ENCODE measurements around the gene NR3C2.

Gene NR3C2

GRCh38 chr4:148435654-148436406, 6.4 kb downstream of the NR3C2 start:
- in situ Hi-C loops (cut with HindIII; ENCODE audit: low sequenced_read_pairs) = no loop called here

GRCh38 chr4:148434075-148434773, 8.0 kb downstream of the NR3C2 start:
- in situ Hi-C loops (cut with HindIII; ENCODE audit: low sequenced_read_pairs) = no loop called here

- in situ Hi-C loops (cut with HindIII; ENCODE audit: low sequenced_read_pairs) = no loop called here
These were observed 10.8 kb downstream of the NR3C2 start for GRCh38 chr4:148431401-148431800.

- in situ Hi-C loops (cut with HindIII; ENCODE audit: low sequenced_read_pairs) = no loop called here
These were observed 11.4 kb downstream of the NR3C2 start for GRCh38 chr4:148430854-148431253.

DNA sequence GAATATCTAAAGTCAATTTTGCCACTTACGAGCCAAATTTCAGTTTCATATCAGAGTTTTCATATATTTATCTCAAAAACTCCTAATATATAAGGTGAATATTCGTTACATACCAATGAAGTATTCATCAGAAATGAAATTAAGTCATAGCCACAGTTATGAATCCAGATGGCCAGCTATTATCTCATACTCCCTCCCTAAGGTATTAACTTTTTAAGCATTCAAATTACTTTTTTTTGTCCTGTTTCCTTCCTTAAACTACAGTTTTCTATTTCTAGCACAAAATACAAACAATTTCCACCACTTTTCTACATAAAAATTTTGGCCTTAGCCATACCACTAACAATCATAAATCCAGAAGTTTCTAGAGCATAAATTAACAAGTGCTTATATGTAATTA, 13.0 kb downstream of the NR3C2 start:
- in situ Hi-C loops (cut with HindIII; ENCODE audit: low sequenced_read_pairs) = no loop called here

DNA sequence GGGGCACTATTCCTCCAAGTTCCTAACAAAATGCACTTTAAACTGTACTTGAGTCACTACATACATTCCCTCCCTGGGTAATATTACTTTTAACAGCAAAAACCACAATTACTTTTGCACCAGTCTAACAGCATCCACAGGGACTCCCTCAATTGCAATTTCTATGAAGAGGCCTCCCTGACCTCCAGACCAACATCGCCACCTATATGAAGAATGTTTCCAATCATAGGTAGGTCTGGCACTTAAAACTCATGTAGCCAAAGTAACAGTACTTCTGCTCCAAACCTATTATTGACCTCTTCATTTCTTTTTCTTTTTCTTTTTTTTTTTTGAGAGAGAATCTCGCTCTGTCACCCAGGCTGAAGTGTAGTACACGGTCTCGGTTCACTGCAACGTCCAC, 15.6 kb downstream of the NR3C2 start:
- in situ Hi-C loops (cut with HindIII; ENCODE audit: low sequenced_read_pairs) = no loop called here

DNA sequence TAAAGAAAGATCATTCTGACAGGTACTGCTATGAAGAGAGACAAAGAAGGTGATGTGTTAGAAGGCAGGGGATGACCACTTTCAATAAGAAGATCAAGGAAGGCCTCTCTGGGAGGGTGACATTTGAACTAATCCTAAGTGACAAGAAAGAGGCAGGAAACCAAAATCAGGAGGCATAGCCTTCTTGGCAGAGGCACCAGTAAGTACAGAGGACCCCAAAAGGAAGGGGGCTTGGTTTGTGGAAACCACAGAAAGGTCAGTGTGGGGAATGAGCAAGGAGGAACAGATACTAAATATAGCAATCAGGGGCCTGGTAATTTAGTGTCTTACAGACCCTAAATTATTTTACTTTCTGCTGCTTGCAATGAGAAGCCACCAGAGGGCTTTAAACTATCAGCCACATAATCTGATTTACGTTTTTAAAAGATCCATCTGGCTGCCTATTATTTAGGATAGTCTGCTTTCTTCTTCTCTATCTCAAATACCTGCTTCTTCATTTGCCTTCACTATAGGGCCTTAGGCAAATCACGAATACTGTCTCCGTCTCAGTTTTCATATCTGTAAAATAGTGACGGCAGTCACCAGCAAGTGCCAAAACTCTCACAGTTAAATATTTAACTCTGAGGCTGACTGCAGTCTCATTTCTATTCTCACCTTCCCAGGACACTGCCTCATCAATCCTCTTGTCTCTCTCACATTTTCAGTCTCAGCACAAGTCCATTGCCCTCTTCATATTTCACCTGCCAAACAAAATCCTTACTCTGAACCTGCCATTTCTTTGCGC, 16.7 kb downstream of the NR3C2 start:
- in situ Hi-C loops (cut with HindIII; ENCODE audit: low sequenced_read_pairs) = no loop called here

GRCh38 chr4:148420397-148420796, 21.8 kb downstream of the NR3C2 start:
- in situ Hi-C loops (cut with HindIII; ENCODE audit: low sequenced_read_pairs) = no loop called here

GRCh38 chr4:148415500-148415899, 26.7 kb downstream of the NR3C2 start:
- in situ Hi-C loops (cut with HindIII; ENCODE audit: low sequenced_read_pairs) = no loop called here

GRCh38 chr4:148412460-148412994, 29.7 kb downstream of the NR3C2 start:
- in situ Hi-C loops (cut with HindIII; ENCODE audit: low sequenced_read_pairs) = no loop called here

GRCh38 chr4:148405161-148405893, 36.9 kb downstream of the NR3C2 start:
- in situ Hi-C loops (cut with HindIII; ENCODE audit: low sequenced_read_pairs) = no loop called here

DNA sequence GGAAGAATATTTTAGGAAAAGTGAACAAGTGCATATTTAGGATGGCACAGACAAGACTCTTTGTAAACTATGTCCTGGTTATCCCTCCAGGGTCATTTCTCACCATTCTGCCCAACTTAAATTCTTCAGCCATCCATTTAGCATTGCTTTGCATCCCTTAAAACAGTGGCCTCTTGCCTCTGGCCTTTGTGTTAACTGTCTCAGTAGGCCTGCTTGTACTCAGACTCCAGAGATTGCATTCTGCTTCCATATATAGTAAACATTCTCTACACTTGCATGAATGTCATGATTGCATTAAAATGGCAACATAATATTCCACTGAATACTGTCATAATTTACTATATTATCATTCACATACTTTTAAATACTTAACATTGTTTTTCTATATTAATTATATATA, 43.2 kb downstream of the NR3C2 start:
- in situ Hi-C loops (cut with HindIII; ENCODE audit: low sequenced_read_pairs) = no loop called here

GRCh38 chr4:148397771-148398170, 44.4 kb downstream of the NR3C2 start:
- in situ Hi-C loops (cut with HindIII; ENCODE audit: low sequenced_read_pairs) = no loop called here

DNA sequence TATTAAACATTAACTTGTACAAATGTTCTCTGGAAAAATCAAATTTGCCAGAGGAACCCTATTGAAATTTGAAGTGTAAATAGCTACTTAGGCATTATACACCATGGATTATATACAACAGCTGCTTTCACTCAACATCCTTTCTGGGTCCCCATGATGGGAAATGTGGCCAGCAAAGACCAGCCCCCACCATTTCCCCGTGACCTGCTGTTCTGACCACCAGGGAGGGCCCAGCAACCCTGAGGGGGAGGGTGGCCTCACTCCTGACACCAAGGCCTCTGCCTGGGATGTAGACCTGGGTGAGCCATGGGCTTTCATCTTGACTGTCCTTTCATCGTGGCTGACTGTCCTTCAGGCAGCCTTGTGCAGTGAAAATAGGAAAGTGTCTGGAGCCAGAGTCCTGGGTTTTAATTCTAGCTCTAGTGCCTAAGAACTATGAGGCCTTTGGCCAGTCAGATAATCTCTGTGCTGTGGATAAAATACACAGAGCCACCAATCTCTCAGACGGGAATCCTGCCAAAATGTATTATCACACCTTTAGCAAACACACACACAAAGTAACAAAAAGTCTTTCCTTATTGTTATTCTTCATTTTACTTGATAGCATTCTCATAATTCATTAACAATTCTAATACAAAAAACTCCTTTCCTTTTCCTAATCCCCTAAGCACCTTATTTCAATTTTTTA, 45.1 kb downstream of the NR3C2 start:
- in situ Hi-C loops (cut with HindIII; ENCODE audit: low sequenced_read_pairs) = no loop called here

- in situ Hi-C loops (cut with HindIII; ENCODE audit: low sequenced_read_pairs) = no loop called here
These were observed 46.4 kb downstream of the NR3C2 start for GRCh38 chr4:148395771-148396170.

- in situ Hi-C loops (cut with HindIII; ENCODE audit: low sequenced_read_pairs) = no loop called here
These were observed 51.2 kb downstream of the NR3C2 start for GRCh38 chr4:148391056-148391455.

DNA sequence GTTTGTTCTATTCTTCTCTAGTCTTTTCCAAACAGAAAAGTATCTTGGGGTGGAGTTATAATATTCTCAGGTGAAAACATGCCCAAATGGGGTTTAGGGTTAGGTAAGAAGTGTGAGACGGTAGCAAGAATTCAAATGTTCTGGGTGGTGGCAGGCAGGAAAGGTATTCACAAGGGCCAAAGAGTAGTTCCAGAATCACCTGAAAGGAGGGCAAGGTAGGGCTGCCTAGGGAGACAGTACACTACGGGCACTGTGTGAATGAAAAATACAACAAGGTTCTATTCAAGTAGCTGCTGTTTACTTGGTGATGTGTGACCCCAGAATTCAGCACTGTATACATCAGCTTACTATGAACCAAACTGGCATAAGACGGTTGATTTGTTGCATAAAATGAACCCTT, 51.9 kb downstream of the NR3C2 start:
- in situ Hi-C loops (cut with HindIII; ENCODE audit: low sequenced_read_pairs) = no loop called here

DNA sequence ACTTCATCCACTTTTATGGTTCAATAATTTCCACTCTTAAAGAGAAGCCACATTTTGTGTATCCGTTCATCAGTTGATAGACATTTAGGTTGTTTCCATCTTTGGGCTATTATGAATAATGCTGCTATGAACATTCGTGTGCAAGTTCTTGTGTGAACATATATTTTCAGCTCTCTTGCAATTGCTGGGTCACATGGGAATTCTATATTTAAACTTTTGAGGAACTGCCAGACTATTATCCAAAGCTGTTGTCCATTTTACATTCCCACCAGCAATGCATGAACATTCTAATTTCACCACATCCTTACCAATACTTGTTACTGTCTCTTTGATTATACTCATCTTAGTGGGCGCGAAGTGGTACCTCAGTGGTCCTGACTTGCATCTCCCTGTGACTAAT, 61.9 kb downstream of the NR3C2 start:
- in situ Hi-C loops (cut with HindIII; ENCODE audit: low sequenced_read_pairs) = no loop called here

GRCh38 chr4:148376151-148376550, 66.1 kb downstream of the NR3C2 start:
- in situ Hi-C loops (cut with HindIII; ENCODE audit: low sequenced_read_pairs) = no loop called here

DNA sequence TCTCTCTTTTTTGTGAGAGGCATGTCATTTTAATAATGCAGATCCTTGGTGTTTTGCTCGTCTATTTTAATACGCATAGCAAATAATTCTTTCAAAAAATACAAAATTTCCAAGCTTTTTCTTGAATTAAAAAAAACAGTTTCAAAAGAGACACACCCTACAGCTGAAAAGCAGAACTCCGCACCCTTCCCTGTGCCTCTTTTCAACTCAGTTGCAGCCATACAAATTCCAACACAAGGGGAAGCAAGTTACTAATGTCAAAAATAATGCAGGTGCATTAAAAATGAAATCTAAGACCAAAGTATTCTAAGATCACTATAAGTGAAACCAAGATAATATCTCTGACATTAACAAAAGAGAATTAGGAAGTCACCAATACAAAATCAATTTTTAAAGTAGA, 66.6 kb downstream of the NR3C2 start:
- in situ Hi-C loops (cut with HindIII; ENCODE audit: low sequenced_read_pairs) = no loop called here
